Effector memory CD4-positive, alpha-beta T cell (primary cell): ENCODE data around the gene EIF3CL.
"Not testable (repeated sequence)": the region's sequence is repeated elsewhere in the genome, so short reads cannot be mapped to it uniquely, and the experiment has no call there.

Experiments
- DNase-seq, 3 donors: peaks; one replicate each; pipeline ENCODE4 v3.0.0-alpha.2; 2020
- H3K27ac ChIP-seq: 2 replicates; pipeline ENCODE4 v1.7.0; 2013; ENCODE audit warnings: mild to moderate bottlenecking, low read length, moderate library complexity; ENCODE audit not compliant: insufficient read depth, poor library complexity, severe bottlenecking
- H3K27me3 ChIP-seq: replicated peaks from 2 replicates; pipeline ENCODE4 v1.7.0; 2013; ENCODE audit warnings: mild to moderate bottlenecking, low read length; ENCODE audit not compliant: insufficient read depth, control insufficient read depth, poor library complexity, severe bottlenecking
- H3K36me3 ChIP-seq: 2 replicates; pipeline ENCODE4 v1.7.0; 2013; ENCODE audit warnings: mild to moderate bottlenecking, low read length, moderate library complexity; ENCODE audit not compliant: control insufficient read depth, insufficient read depth
- H3K4me1 ChIP-seq: 2 replicates; pipeline ENCODE4 v1.7.0; 2013; ENCODE audit warnings: low read length, mild to moderate bottlenecking; ENCODE audit not compliant: control insufficient read depth, insufficient read depth, poor library complexity, severe bottlenecking
- H3K4me3 ChIP-seq: 2 replicates; pipeline ENCODE4 v1.7.0; 2013; ENCODE audit warnings: low read length, low read depth, mild to moderate bottlenecking; ENCODE audit not compliant: insufficient read depth, poor library complexity, severe bottlenecking
- H3K9me3 ChIP-seq: 2 replicates; pipeline ENCODE4 v1.7.0; 2013; ENCODE audit warnings: mild to moderate bottlenecking, low read length, moderate library complexity; ENCODE audit not compliant: control insufficient read depth

Gene EIF3CL

DNA sequence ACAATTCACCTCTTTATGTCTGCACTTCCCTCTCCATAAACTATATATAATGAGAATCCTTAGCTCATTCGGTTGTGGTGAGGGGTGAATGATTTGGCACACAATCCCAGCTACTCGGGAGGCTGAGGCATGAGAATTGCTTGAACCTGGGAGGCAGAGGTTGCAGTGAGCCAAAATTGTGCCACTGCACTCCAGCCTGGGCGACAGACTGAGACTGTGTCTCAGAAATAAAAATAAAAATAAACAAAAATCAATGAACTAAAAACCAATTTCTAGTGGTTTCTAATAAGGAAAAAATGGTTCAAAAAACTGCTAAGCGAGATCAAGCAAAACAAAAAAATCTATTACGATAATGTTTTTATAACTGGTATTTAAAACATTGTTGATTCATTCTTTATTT is 40.2 kb downstream of the EIF3CL start, which contains the start of gene NPIPB6:
Gene NPIPB6 (minus strand): TSS at position 101 of the 400 bp plus-strand sequence. CDS start 686 bp downstream, outside the sequence.
- H3K36me3 ChIP-seq, H3K4me3 ChIP-seq, H3K27ac ChIP-seq, H3K27me3 ChIP-seq, H3K4me1 ChIP-seq, DNase-seq, H3K9me3 ChIP-seq: not testable (repeated sequence)

GRCh38 chr16:28362600-28362999 is 41.0 kb downstream of the EIF3CL start:
- not testable (repeated sequence) for H3K27me3 ChIP-seq, H3K4me1 ChIP-seq, DNase-seq, H3K27ac ChIP-seq, H3K9me3 ChIP-seq, H3K4me3 ChIP-seq, H3K36me3 ChIP-seq

DNA sequence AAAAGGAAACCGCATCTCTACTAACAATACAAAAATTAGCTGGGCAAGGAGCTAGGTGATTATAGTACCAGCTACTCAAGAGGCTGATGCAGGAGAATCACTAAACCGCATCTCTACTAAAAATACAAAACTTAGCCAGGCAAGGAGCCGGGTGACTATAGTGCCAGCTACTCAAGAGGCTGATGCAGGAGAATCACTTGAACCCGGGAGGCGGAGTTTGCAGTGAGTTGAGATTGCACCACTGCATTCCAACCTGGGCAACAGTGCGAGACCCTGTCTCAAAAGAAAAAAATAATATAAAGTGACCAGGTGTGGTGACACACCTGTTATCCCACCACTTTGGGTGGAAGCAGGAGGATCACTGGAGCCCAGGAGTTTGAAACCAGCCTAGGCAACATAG is 65.4 kb downstream of the EIF3CL start:
- not testable (repeated sequence) for H3K27me3 ChIP-seq, DNase-seq, H3K36me3 ChIP-seq, H3K4me3 ChIP-seq, H3K27ac ChIP-seq, H3K9me3 ChIP-seq, H3K4me1 ChIP-seq

DNA sequence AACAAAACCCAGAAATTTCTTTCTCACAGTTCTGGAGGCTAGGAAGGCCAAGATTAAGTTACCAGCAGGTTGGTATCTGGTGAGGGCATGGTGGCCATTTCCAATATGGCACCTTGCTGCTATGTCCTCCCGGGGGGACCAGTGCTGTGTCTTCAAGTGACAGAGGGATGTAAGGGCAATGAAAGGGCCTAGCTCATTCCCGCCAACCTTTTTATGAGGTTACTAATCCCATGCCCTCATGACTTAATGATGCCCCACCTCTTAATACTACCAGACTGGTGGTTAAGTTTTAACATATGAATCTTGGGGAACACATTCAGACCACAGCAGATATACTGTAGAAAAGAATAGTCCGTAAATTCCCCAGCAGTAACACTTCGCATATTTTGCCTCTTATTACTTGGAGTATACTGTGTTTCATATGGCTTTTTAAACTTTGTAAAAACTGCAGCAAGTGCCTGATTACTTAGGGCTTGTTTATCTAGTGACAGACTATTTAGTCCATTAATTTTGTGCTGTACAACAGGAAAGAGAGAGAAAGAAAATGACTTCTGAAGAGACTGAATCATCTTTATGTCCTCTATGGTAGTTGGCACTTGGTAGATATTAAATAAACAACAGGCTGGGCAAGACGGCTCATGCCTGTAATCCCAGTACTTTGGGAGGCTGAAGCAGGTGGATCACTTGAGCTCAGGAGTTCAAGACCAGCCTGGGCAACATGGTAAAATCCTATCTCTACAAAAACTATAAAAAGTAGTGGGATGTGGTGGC is 66.5 kb downstream of the EIF3CL start:
- DNase-seq, H3K36me3 ChIP-seq, H3K4me1 ChIP-seq, H3K9me3 ChIP-seq, H3K4me3 ChIP-seq, H3K27ac ChIP-seq, H3K27me3 ChIP-seq: not testable (repeated sequence)

- H3K36me3 ChIP-seq, H3K27ac ChIP-seq, H3K4me3 ChIP-seq, H3K9me3 ChIP-seq, H3K4me1 ChIP-seq, H3K27me3 ChIP-seq, DNase-seq: not testable (repeated sequence)
Observed at GRCh38 chr16:28335678-28336077, 68.0 kb downstream of the EIF3CL start.

GRCh38 chr16:28332632-28333031 is 71.0 kb downstream of the EIF3CL start:
- H3K4me1 ChIP-seq, H3K27ac ChIP-seq, H3K9me3 ChIP-seq, H3K27me3 ChIP-seq, H3K4me3 ChIP-seq, H3K36me3 ChIP-seq, DNase-seq: not testable (repeated sequence)

- H3K9me3 ChIP-seq, H3K4me3 ChIP-seq, H3K36me3 ChIP-seq, H3K27ac ChIP-seq, H3K27me3 ChIP-seq, DNase-seq, H3K4me1 ChIP-seq: not testable (repeated sequence)
Observed at GRCh38 chr16:28330981-28331380, 72.7 kb downstream of the EIF3CL start.

GRCh38 chr16:28330232-28330631 is 73.4 kb downstream of the EIF3CL start:
- not testable (repeated sequence) for DNase-seq

More at GRCh38 chr16:28330232-28330631, 73.4 kb downstream of the EIF3CL start:
- not testable (repeated sequence) for H3K36me3 ChIP-seq, H3K27ac ChIP-seq, H3K27me3 ChIP-seq, H3K4me3 ChIP-seq, H3K9me3 ChIP-seq, H3K4me1 ChIP-seq
